DMS114 treated with DMSO at 0.1 percent for 48 hours (cell line): Measurements from ENCODE around the gene CSMD2.

ENCODE experiments used
- DNase-seq: peaks from one replicate; lab custom pipeline; 2025; ENCODE audit not compliant: unreplicated experiment; lab: John Stamatoyannopoulos, UW

The CSMD2 gene

GRCh38 chr1:33696962-33697361 is 468.1 kb downstream of the CSMD2 start:
- no peak for DNase-seq

- DNase-seq, result no peak
Observed at GRCh38 chr1:33696311-33696710, 468.7 kb downstream of the CSMD2 start.

- DNase-seq, result no peak
Observed at GRCh38 chr1:33692206-33693188, 472.5 kb downstream of the CSMD2 start.

GRCh38 chr1:33687000-33687399 is 478.0 kb downstream of the CSMD2 start:
- DNase-seq, result no peak

- no peak for DNase-seq
Observed at GRCh38 chr1:33686551-33686950, 478.5 kb downstream of the CSMD2 start.

- no peak for DNase-seq
Observed at GRCh38 chr1:33685256-33685655, 479.8 kb downstream of the CSMD2 start.

GRCh38 chr1:33684396-33685179 is 480.4 kb downstream of the CSMD2 start:
- DNase-seq, result no peak

- DNase-seq, result no peak
Observed at GRCh38 chr1:33683913-33684312, 481.1 kb downstream of the CSMD2 start.

- no peak for DNase-seq
Observed at GRCh38 chr1:33682371-33682770, 482.7 kb downstream of the CSMD2 start.

GRCh38 chr1:33680281-33680840 is 484.7 kb downstream of the CSMD2 start:
- DNase-seq, result no peak

GRCh38 chr1:33670567-33670966 is 494.5 kb downstream of the CSMD2 start:
- DNase-seq, result no peak

GRCh38 chr1:33668695-33669094 is 496.3 kb downstream of the CSMD2 start:
- DNase-seq, result no peak

GRCh38 chr1:33667386-33668282 is 497.4 kb downstream of the CSMD2 start:
- DNase-seq, result no peak

- no peak for DNase-seq
Observed at GRCh38 chr1:33666616-33667015, 498.4 kb downstream of the CSMD2 start.

GRCh38 chr1:33661811-33662454 is 503.1 kb downstream of the CSMD2 start:
- no peak for DNase-seq

- no peak for DNase-seq
Observed at GRCh38 chr1:33660956-33661355, 504.1 kb downstream of the CSMD2 start.

GRCh38 chr1:33660244-33660643 is 504.8 kb downstream of the CSMD2 start:
- no peak for DNase-seq

- DNase-seq, result no peak
Observed at GRCh38 chr1:33659641-33660040, 505.4 kb downstream of the CSMD2 start.

GRCh38 chr1:33657833-33658232 is 507.2 kb downstream of the CSMD2 start:
- no peak for DNase-seq

GRCh38 chr1:33656467-33657005 is 508.5 kb downstream of the CSMD2 start:
- DNase-seq, result no peak
